ENCODE measurements around the gene GNB1L.

GNB1L gene

GRCh38 chr22:19772673-19773469 is 81.8 kb downstream of the GNB1L start:
- DNase-seq = no peak

- DNase-seq = no peak
These were observed 82.3 kb downstream of the GNB1L start for GRCh38 chr22:19772422-19772672.

GRCh38 chr22:19770349-19771220 is 84.1 kb downstream of the GNB1L start:
- DNase-seq = no peak

GRCh38 chr22:19769393-19769715 is 85.3 kb downstream of the GNB1L start:
- DNase-seq = no peak

- DNase-seq = no peak
These were observed 87.0 kb downstream of the GNB1L start for GRCh38 chr22:19767427-19768341.

DNA sequence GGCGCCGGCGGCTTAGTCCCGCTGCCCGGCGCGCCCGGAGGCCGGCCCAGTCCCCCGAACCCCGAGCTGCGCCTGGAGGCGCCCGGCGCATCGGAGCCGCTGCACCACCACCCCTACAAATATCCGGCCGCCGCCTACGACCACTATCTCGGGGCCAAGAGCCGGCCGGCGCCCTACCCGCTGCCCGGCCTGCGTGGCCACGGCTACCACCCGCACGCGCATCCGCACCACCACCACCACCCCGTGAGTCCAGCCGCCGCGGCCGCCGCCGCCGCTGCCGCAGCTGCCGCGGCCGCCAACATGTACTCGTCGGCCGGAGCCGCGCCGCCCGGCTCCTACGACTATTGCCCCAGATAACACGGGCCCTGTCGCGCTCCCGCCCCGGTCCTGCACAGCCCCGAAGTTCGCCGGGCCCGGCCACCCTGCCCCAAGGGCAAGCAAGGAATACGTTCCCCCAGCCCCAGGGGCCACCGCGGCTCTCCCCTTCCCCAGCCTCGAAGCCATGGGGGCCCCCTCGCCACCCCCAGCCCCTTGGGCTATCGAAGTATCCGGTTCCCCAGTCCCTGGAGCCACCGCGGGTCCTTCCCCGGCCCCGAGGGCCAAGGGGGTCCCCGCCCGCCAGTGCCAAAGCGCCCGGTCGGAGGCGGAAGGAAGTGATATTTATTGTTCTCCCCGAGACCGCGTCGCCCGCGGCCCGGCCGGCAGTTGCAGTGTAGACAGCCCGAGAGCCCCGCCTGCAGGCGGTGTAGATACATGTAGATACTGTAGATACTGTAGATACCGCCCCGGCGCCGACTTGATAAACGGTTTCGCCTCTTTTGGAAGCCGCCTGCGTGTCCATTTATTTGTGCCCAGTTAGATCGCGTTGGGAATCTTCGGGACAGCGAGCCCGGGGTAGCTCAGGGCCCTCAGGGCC is 87.9 kb downstream of the GNB1L start:
- no peak for DNase-seq

- DNase-seq = no peak
These were observed 88.5 kb downstream of the GNB1L start for GRCh38 chr22:19766240-19766510.

GRCh38 chr22:19765477-19766239 is 89.0 kb downstream of the GNB1L start:
- no peak for DNase-seq

GRCh38 chr22:19764636-19765476 is 89.8 kb downstream of the GNB1L start:
- no peak for DNase-seq

DNA sequence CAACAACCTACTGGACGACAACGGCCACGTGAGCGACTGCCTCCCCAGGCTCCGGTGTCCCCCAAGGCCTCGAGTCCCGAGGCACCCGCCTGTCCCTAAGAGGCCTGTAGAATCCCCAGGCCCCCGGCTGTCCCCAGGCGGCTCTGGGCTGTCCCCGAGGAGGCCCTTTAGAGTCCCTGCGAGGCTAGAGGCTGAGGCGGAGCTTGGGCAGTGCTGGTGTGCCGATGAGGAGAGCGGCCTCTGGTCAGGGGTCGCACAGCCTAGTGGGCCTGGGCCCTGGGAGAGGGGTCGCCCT is 90.4 kb downstream of the GNB1L start:
- no peak for DNase-seq

DNA sequence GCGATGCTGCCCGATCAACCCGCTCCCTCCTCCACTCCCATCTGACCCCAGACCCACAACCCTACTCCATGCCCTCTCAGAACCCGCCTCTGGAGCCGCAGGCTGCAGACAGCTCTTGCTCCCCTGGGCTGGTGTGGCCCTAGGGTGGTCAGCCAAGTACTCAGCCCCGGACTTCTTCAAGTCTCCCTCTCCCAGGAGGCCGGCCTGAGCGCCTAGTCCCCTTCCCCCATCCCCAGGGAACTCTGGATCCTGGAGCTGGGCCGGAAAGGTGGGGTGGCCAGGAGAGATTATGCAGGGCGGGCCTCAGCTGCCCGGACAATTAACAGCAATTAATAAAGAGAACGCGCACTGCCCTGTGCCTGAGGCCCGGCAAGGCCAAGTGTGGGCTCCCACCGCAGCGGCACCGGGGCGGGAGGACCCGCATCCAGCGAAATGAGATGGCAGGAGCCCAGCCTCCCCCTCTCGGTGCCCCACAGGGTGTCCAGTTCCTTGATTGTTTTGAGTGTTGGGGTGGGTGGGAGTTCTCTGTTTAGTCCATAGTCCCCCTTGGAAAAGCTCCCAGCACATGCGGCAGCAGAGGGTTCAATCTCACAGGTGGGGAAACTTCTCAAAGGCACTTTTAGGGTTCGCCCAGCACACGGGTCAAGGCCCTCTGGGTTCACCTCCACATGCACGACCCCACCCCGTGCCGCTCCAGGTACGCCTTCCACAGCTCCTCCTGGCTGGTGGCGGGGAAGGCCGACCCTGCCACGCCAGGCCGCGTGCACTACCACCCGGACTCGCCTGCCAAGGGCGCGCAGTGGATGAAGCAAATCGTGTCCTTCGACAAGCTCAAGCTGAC is 91.0 kb downstream of the GNB1L start:
- DNase-seq = no peak

GRCh38 chr22:19762568-19763457 is 91.9 kb downstream of the GNB1L start:
- DNase-seq = no peak

GRCh38 chr22:19761725-19762567 is 92.7 kb downstream of the GNB1L start:
- DNase-seq = no peak

- no peak for DNase-seq
These were observed 93.5 kb downstream of the GNB1L start for GRCh38 chr22:19760951-19761724.

GRCh38 chr22:19760058-19760950 is 94.4 kb downstream of the GNB1L start, which contains the start of gene TBX1:
Gene TBX1, plus strand, starts transcription at chr22:19760778. Its CDS starts 66 bp downstream, at chr22:19760844.
- no peak for DNase-seq

DNA sequence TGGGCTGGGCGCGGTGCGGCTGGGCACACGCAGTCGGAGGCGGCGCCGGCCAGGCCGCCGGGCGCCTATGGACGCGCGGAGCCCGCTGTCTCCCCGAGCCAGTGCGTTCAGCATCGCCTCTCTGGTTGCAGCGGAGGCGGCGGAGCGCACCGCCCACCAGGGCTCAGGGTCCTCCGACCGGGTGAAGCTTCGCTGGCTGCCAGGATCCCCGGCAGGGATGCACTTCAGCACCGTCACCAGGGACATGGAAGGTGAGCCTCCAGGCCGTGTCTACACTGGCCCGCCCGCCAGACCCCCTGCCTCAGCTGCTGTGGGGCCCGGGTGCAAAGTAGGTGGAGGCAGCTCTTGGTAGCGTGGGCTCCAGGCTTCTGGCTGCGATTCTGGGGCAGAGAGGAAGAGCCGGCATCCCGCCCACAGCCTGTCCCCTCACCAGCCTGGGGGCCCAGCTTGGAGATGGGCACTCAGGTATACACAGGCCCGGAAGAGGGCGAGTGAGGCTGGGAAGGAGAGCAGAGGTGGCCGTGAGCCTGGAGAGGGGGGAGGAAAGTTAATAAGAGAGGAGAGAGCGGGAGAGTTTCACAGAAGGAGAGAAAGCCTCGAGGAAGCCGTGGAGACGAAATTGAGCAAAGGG is 95.1 kb downstream of the GNB1L start:
- no peak for DNase-seq

Data from NK-92 treated with Interleukin-12 subunit alpha and Interleukin-12 subunit beta, amount 100 ng/mL, for 24 hours (cell line).